Mesenchymal stem cell (in vitro differentiated cells and primary cell): Measurements from ENCODE around the gene KIFC3.

Source experiments
- DNase-seq: peaks from one replicate; pipeline ENCODE4 v3.0.0-alpha.2; 2013
- H2AFZ ChIP-seq: one replicate; pipeline ENCODE4 v1.6.1; 2013; ENCODE audit warnings: low read depth, mild to moderate bottlenecking, control low read depth, inconsistent platforms, low read length, moderate library complexity
- H2AK5ac ChIP-seq: 2 replicates; pipeline ENCODE4 v1.6.1; 2013; ENCODE audit warnings: low read length, moderate library complexity, mild to moderate bottlenecking, inconsistent platforms; ENCODE audit not compliant: severe bottlenecking
- H2BK120ac ChIP-seq: one replicate; pipeline ENCODE4 v1.6.1; 2013; ENCODE audit warnings: low read depth, mild to moderate bottlenecking, inconsistent platforms, low read length, moderate library complexity
- H2BK12ac ChIP-seq, 2 experiments: one replicate each; pipeline ENCODE4 v1.6.1; 2013; ENCODE audit warnings: inconsistent platforms in 2 of 2, low read length in 2 of 2, mild to moderate bottlenecking in 2 of 2, moderate library complexity in 2 of 2, control low read depth in 1 of 2
- H2BK15ac ChIP-seq: one replicate; pipeline ENCODE4 v1.6.1; 2013; ENCODE audit warnings: mild to moderate bottlenecking, low read depth, inconsistent platforms; ENCODE audit not compliant: poor library complexity, severe bottlenecking
- H2BK5ac ChIP-seq: 2 replicates; pipeline ENCODE4 v1.6.1; 2013; ENCODE audit warnings: low read depth, mild to moderate bottlenecking, low read length, control low read depth, inconsistent platforms; ENCODE audit not compliant: poor library complexity, severe bottlenecking
- H3K14ac ChIP-seq, 2 experiments: one replicate each; pipeline ENCODE4 v1.6.1; 2013; ENCODE audit warnings: inconsistent platforms in 2 of 2, low read length in 2 of 2, control low read depth in 1 of 2, mild to moderate bottlenecking in 1 of 2, moderate library complexity in 1 of 2
- H3K18ac ChIP-seq, 2 experiments: one replicate each; pipeline ENCODE4 v1.6.1; 2013; ENCODE audit warnings: inconsistent platforms in 2 of 2, low read length in 2 of 2, control low read depth in 1 of 2, low read depth in 1 of 2, mild to moderate bottlenecking in 1 of 2
- H3K23ac ChIP-seq, 2 experiments: one replicate each; pipeline ENCODE4 v1.6.1; 2013; ENCODE audit warnings: inconsistent platforms in 2 of 2, low read length in 2 of 2, mild to moderate bottlenecking in 2 of 2, moderate library complexity in 2 of 2, control low read depth in 1 of 2
- H3K27ac ChIP-seq: 2 replicates; pipeline ENCODE4 v1.5.1; 2013; ENCODE audit warnings: mild to moderate bottlenecking, moderate library complexity, low read length, control low read depth, inconsistent platforms; ENCODE audit not compliant: poor library complexity, severe bottlenecking
- H3K27me3 ChIP-seq, 2 experiments: 2 replicates each; pipeline versions ENCODE4 v1.6.1 to v1.7.0; 2013; ENCODE audit warnings: low read length in 2 of 2, mild to moderate bottlenecking in 2 of 2, moderate library complexity in 2 of 2, control low read depth in 1 of 2, inconsistent platforms in 1 of 2; ENCODE audit not compliant: control insufficient read depth in 1 of 2, insufficient read depth in 1 of 2
- H3K36me3 ChIP-seq, 2 experiments: 2 replicates each; pipeline versions ENCODE4 v1.6.1 to v1.7.0; 2013; ENCODE audit warnings: low read length in 2 of 2, control low read depth in 1 of 2, inconsistent platforms in 1 of 2, low read depth in 1 of 2, mild to moderate bottlenecking in 1 of 2; ENCODE audit not compliant: insufficient read depth in 2 of 2, control insufficient read depth in 1 of 2
- H3K4ac ChIP-seq, 2 experiments: one replicate each; pipeline ENCODE4 v1.6.1; 2013; ENCODE audit warnings: inconsistent platforms in 2 of 2, low read length in 2 of 2, mild to moderate bottlenecking in 2 of 2, moderate library complexity in 2 of 2, control low read depth in 1 of 2, low read depth in 1 of 2
- H3K4me1 ChIP-seq: 2 replicates; pipeline ENCODE4 v1.6.1; 2013; ENCODE audit warnings: low read depth, low read length, control low read depth; ENCODE audit not compliant: control insufficient read depth, insufficient read depth
- H3K4me2 ChIP-seq: 2 replicates; pipeline ENCODE4 v1.6.1; 2013; ENCODE audit warnings: low read length, mild to moderate bottlenecking, inconsistent platforms; ENCODE audit not compliant: poor library complexity, severe bottlenecking
- H3K4me3 ChIP-seq, 2 experiments: 2 replicates each; pipeline versions ENCODE4 v1.5.1 to v1.7.0; 2013; ENCODE audit warnings: low read length in 2 of 2, mild to moderate bottlenecking in 2 of 2, control low read depth in 1 of 2, low read depth in 1 of 2; ENCODE audit not compliant: insufficient read depth in 1 of 2
- H3K79me1 ChIP-seq: replicated peaks from 2 replicates; pipeline ENCODE4 v1.6.1; 2013; ENCODE audit warnings: mild to moderate bottlenecking, control low read depth, low read length, inconsistent platforms; ENCODE audit not compliant: poor library complexity, severe bottlenecking
- H3K9ac ChIP-seq: 2 replicates; pipeline ENCODE4 v1.7.0; 2013; ENCODE audit warnings: mild to moderate bottlenecking, low read length, moderate library complexity
- H3K9me3 ChIP-seq: 2 replicates; pipeline ENCODE4 v1.7.0; 2013; ENCODE audit warnings: mild to moderate bottlenecking, low read length; ENCODE audit not compliant: control insufficient read depth
- H4K8ac ChIP-seq: one replicate; pipeline ENCODE4 v1.6.1; 2013; ENCODE audit warnings: inconsistent platforms, mild to moderate bottlenecking, low read length, moderate library complexity
- H4K91ac ChIP-seq: one replicate; pipeline ENCODE4 v1.6.1; 2013; ENCODE audit warnings: mild to moderate bottlenecking, low read length, inconsistent platforms
- WGBS: methylation state at CpG from one replicate; pipeline ENCODE4 v1.1.7; 2013; ENCODE audit warnings: mixed read lengths; 5-methylcytosine and 5-hydroxymethylcytosine counted together

KIFC3 gene

DNA sequence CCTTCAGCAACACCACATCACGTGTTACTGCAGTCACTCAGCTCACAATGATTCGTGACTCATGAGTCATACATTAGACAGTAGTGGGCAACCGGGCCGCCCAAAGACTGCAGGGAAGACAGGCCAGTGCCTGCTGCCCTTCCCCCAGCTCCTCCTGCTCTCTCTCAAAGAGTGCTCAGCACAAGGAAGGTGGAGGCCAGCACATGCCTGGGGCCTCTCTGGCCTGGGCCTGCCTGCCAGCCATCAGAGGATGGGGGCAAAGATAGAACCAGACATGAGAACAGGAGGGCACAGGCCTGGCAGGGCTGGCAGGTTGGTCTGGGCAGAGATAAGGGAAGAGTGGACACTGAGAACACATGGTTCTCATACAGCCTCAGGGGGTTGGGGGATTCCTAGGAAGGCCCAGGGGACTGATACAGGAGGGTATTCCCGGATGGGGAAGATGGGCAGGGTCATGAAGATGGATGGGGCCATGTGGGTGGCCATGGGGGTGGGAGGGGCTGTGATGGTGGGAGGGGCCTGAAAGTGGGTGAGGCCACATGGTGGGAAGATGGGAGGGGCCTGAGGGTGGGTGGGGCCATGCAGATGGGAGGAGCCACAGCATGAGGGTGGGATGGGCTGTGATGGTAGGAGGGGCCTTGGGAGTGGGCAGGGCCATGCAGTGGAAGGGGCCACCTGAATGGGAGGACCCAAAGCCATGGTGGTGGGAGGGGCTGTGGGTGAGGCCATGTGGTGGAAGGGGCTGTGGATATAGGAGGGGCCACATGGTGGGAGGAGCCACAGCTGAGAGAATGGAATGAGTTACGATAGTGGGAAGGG, 37.7 kb downstream of the KIFC3 start:
- 8% methylated on average over 5 of the region's 6 CpGs for WGBS
- H4K8ac ChIP-seq = peak overlapping the region; percentile 50

DNA sequence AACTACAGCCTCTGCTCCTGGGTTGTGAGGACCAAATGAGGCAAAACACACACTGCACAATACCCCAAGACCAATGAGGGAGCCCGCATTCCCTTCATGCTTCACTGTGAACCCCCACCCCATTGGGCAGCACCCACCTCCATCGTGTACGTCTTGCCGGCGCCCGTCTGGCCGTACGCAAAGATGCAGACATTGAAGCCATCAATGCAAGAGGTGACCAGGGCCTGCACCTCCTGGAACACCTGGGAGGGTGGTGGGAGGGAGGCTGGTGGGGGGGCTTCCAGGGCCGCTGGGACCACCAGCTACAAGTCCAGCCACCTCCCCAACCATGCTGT, 38.3 kb downstream of the KIFC3 start:
- H2AFZ ChIP-seq = no peak overlapping the region
- H3K4me3 ChIP-seq = no peak overlapping the region
- peak overlapping the region; percentile 71 for H2BK15ac ChIP-seq
- no peak overlapping the region for H3K4me2 ChIP-seq
- H4K8ac ChIP-seq = no peak overlapping the region
- no peak overlapping the region for H2BK5ac ChIP-seq
- peak overlapping the region in 1 of 2 experiments; percentile 76 for H2BK12ac ChIP-seq
- no peak overlapping the region for H3K23ac ChIP-seq
- H3K79me1 ChIP-seq = peaks cover 23% of the 10 kb centered on the region
- H3K4ac ChIP-seq = peak overlapping the region in 1 of 2 experiments; percentile 18
- peaks cover 48 to 94% of the 10 kb centered on the region in 2 experiments for H3K36me3 ChIP-seq
- no peak overlapping the region for H3K9ac ChIP-seq
- no peak overlapping the region for H2AK5ac ChIP-seq
- H3K9me3 ChIP-seq = no peaks in the 10 kb centered on the region
- no peak overlapping the region for H2BK120ac ChIP-seq
- 93% methylated on average over 9 of the region's 9 CpGs for WGBS
- no peak overlapping the region for H3K14ac ChIP-seq
- DNase-seq = no peak
- H3K27ac ChIP-seq = peak overlapping the region; percentile 5
- H3K4me1 ChIP-seq = peaks cover 63% of the 10 kb centered on the region
- no peaks in the 10 kb centered on the region for H3K27me3 ChIP-seq
- peak overlapping the region; percentile 6 to 85 for H3K18ac ChIP-seq
- peak overlapping the region; percentile 53 for H4K91ac ChIP-seq

More for the DNA sequence above, 37.7 kb downstream of the KIFC3 start:
- Histone ChIP-seq H2BK120ac (peak overlapping the region; percentile 42), H3K4me2 (no peak overlapping the region), H2BK15ac (no peak overlapping the region), H3K14ac (peak overlapping the region in 1 of 2 experiments; percentile 37), H3K4me1 (peaks cover 59% of the 10 kb centered on the region), H3K4ac (peak overlapping the region in 1 of 2 experiments; percentile 16), H3K79me1 (peaks cover 26% of the 10 kb centered on the region), H2AK5ac (peak overlapping the region; percentile 32), H3K27me3 (no peaks in the 10 kb centered on the region), H3K27ac (peak overlapping the region; percentile 69), H3K18ac (peak overlapping the region; percentile 4 to 76), H3K23ac (no peak overlapping the region), H2BK5ac (no peak overlapping the region), H3K36me3 (peaks cover 49 to 94% of the 10 kb centered on the region in 2 experiments), H2AFZ (no peak overlapping the region), H2BK12ac (peak overlapping the region; percentile 15 to 59), H4K91ac (peak overlapping the region; percentile 30), H3K9ac (peak overlapping the region; percentile 73), H3K9me3 (no peaks in the 10 kb centered on the region), H3K4me3 (no peak overlapping the region)
- peak; percentile 91 for DNase-seq

DNA sequence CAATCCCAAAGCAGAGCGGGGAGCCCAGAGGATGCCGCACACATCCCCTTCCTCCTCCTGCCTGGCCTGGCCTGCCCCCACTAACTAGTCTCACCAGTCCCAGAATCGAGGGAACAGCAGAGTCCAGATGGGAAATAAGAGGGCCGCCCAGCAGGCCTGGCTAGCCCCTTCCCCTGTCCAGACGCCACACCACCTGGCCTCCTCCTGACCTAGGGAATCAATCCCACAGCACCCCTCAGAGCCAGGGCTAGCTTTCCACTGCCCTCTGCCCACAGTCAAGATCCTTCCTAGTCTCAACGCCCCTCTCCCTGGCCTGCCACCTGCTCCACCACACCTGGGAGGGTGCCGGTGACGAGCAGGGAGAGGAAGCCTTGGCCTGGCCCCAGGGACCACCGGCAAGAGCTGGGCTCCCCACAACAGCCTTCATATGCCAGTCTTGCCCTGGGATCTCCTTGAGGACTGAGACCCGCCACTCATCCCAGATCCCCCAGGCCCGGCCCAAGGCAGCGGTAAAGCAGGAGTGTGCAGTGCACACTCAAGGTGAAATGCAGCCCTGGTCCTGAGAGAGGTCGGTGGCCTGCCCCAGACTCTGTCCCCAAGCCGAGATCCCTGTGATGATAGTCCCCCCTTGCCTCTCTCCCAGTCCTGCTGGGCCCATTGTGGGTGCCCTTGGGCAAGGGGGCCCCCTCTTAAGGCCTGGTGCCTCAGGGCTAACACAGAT, 38.8 kb downstream of the KIFC3 start:
- Histone ChIP-seq H3K79me1 (peaks cover 23% of the 10 kb centered on the region), H3K27ac (peak overlapping the region; percentile 28), H2BK15ac (peak overlapping the region; percentile 71), H2AK5ac (peak overlapping the region; percentile 18), H3K23ac (no peak overlapping the region), H3K14ac (no peak overlapping the region), H3K27me3 (no peaks in the 10 kb centered on the region), H2AFZ (no peak overlapping the region), H2BK12ac (peak overlapping the region in 1 of 2 experiments; percentile 76), H4K91ac (peak overlapping the region; percentile 53), H3K36me3 (peaks cover 46 to 96% of the 10 kb centered on the region in 2 experiments), H4K8ac (no peak overlapping the region), H3K4me3 (no peak overlapping the region), H3K4ac (peak overlapping the region in 1 of 2 experiments; percentile 18), H3K4me2 (no peak overlapping the region), H3K18ac (peak overlapping the region; percentile 6 to 85), H2BK120ac (no peak overlapping the region), H2BK5ac (no peak overlapping the region), H3K9ac (no peak overlapping the region), H3K9me3 (no peaks in the 10 kb centered on the region), H3K4me1 (peaks cover 68% of the 10 kb centered on the region)
- WGBS = 96% methylated on average over 14 of the region's 14 CpGs
- DNase-seq = no peak
